ENCODE data around the gene MS4A4A. TPM values are rescaled to one million over a fixed set of nuclear protein-coding genes. Genes with fewer than 3 reads are reported as not detected.

The MS4A4A gene
- total and polyA plus RNA-seq, 9 of the 15 experiments (the other 6 are each of a cell fraction or from before 2014, with no cell fraction given), result 0.77 to 41.4 (median 10.1) TPM

GRCh38 chr11:60280412-60280811 is at the start of gene MS4A4A (continued):
- TF ChIP-seq ZNF407 (IDR thresholded peaks at IDR 0.05; ENCODE audit: low read depth) (no peak), HDAC3 (IDR thresholded peaks at IDR 0.05; ENCODE audit: borderline replicate concordance, partially characterized antibody) (no peak), THRAP3 (IDR thresholded peaks at IDR 0.05; ENCODE audit: borderline replicate concordance) (no peak), ZNF696 (CRISPR knock-in tag; conservative IDR thresholded peaks at IDR 0.05) (no peak), MBD1 (CRISPR knock-in tag; IDR thresholded peaks at IDR 0.05) (no peak), ZBTB40 (IDR thresholded peaks at IDR 0.05) (no peak), ZBTB40 (CRISPR knock-in tag; IDR thresholded peaks at IDR 0.05) (no peak), ZNF644 (tag; IDR thresholded peaks at IDR 0.05; ENCODE audit: low read depth) (no peak)
